HL-60 (cell line): ENCODE measurements around the gene CNTN3.

ENCODE experiments used
- CTCF ChIP-seq: IDR thresholded peaks from one replicate; pipeline ENCODE4 v1.5.1; 2011; ENCODE audit warnings: low read length, control low read depth, inconsistent platforms; ENCODE audit not compliant: insufficient read depth
- GABPA ChIP-seq: IDR thresholded peaks from 2 replicates; pipeline ENCODE4 v1.6.1; 2012; ENCODE audit warnings: low read depth
- POLR2AphosphoS5 ChIP-seq: IDR thresholded peaks from 2 replicates; pipeline ENCODE4 v1.6.1; 2012; ENCODE audit warnings: low read depth
- SPI1 ChIP-seq: IDR thresholded peaks from 2 replicates; pipeline ENCODE4 v1.6.1; 2012; ENCODE audit warnings: low read depth, mild to moderate bottlenecking, borderline replicate concordance

- TF ChIP-seq CTCF, result no peak
- no peak for TF ChIP-seq SPI1
- TF ChIP-seq POLR2AphosphoS5, result no peak
- no peak for TF ChIP-seq GABPA
Measured at GRCh38 chr3:74617776-74618175, 3.3 kb upstream of the CNTN3 start.
